H1 (cell line): ENCODE data around the gene LSM2. TPM values are rescaled to one million over a fixed set of nuclear protein-coding genes. Genes with fewer than 3 reads are reported as not detected.

Experiments used
- CBX5 ChIP-seq: fragments of 300-800, 300-1000 bp; sonication (generic); IDR thresholded peaks from 2 replicates; pipeline ENCODE4 v1.7.1; 2016; ENCODE audit warnings: antibody characterized with exemption, low read length, low read depth
- CTBP2 ChIP-seq: IDR thresholded peaks from 2 replicates; pipeline ENCODE4 v1.7.0; 2011; ENCODE audit warnings: borderline replicate concordance, mild to moderate bottlenecking, moderate library complexity, mixed read lengths, low read length; ENCODE audit not compliant: insufficient read depth, insufficient read length
- HDAC2 ChIP-seq, 2 experiments: fragments of 300-600 bp in 1 of 2; sonication (generic) in 1 of 2; IDR thresholded peaks; 2 replicates each; pipeline ENCODE4 v1.6.1; 2011 to 2012; ENCODE audit warnings: low read depth in 2 of 2, low read length in 2 of 2, mild to moderate bottlenecking in 2 of 2, moderate library complexity in 2 of 2, borderline replicate concordance in 1 of 2, inconsistent platforms in 1 of 2
- JUN ChIP-seq: IDR thresholded peaks from 2 replicates; pipeline ENCODE4 v1.6.1; 2011; ENCODE audit warnings: low read depth, mild to moderate bottlenecking, improper control_type of control experiment, low read length
- SIX5 ChIP-seq: IDR thresholded peaks from 2 replicates; pipeline ENCODE4 v1.6.1; 2011; ENCODE audit warnings: mild to moderate bottlenecking, low read depth, low read length
- polyA plus RNA-seq, 7 experiments: library from polyadenylated mRNA; depleted of rRNA in 3 of 7; stranded (reverse) in 5 of 7; unstranded in 2 of 7; fragments of >200 nt in 5 of 7; fragments of 200-250 nt in 2 of 7; gene quantifications; 1 replicate in 5 of 7; 2 replicates in 1 of 7; 4 replicates in 1 of 7; pipeline versions ENCODE4 v1.2.1 to v1.2.3, GENCODE V29; 2011 to 2013; ENCODE audit warnings: missing spikeins in 2 of 7, mixed read lengths in 2 of 7
- total RNA-seq: library from RNA; stranded (reverse); fragmentation: NEBNext Ultra II Directional; extraction: Animal tissue kit (Norgen Biotek cat#: 25700); gene quantifications from 2 replicates; pipeline ENCODE4 v1.2.1, GENCODE V29; 2021

The LSM2 gene
- total and polyA plus RNA-seq, 2 of the 8 experiments (the other 6 are each of a cell fraction or from before 2014, with no cell fraction given): 127 to 168 TPM

DNA sequence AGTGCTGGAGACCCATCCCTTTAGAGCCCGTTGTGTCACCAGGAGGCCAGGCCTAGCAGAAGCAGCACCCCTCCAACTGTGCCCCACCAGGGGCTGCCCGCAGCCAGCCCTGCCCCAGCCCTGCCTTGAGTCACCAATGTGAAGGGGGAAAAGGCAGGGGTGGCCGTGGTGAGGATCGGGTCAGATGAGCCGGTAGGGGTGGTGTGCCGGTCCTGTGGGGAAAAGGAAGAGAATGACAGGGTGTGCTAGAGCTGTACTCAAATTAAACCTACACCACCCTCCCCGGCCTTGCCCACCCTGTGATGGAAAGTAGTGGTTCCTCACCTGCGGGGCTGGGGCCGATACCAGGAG lies 41.2 kb downstream of the LSM2 start (continued):
- no peak for TF ChIP-seq CTBP2
- no peak for TF ChIP-seq HDAC2 (IDR thresholded peaks at IDR 0.05; ENCODE audit: borderline replicate concordance in 1 of 2, low read depth in 2 of 2, low read length in 2 of 2)
- TF ChIP-seq CBX5: no peak
- no peak for TF ChIP-seq SIX5
- no peak for TF ChIP-seq JUN
